ENCODE results near the gene DHX34.

- TF ChIP-seq CTCF (conservative IDR thresholded peaks at IDR 0.05) (no peak), EZH2 (IDR thresholded peaks at IDR 0.05; ENCODE audit: low read depth) (no peak)
Observed at GRCh38 chr19:47421244-47421786, 72.2 kb downstream of the DHX34 start.

Data from PC-9 (cell line).